HG03196 (cell line): ENCODE results near the gene DISC1.
"Not testable (repeated sequence)": the region's sequence is repeated elsewhere in the genome, so short reads cannot be mapped to it uniquely, and the experiment has no call there.

Experiments
- ATAC-seq: cut with Tn5 transposase; IDR thresholded peaks from one replicate; pipeline ENCODE4 v1.9.1; 2021; ENCODE audit not compliant: unreplicated experiment

The DISC1 gene

GRCh38 chr1:231872461-231872910 is 245.9 kb downstream of the DISC1 start:
- no peak for ATAC-seq

DNA sequence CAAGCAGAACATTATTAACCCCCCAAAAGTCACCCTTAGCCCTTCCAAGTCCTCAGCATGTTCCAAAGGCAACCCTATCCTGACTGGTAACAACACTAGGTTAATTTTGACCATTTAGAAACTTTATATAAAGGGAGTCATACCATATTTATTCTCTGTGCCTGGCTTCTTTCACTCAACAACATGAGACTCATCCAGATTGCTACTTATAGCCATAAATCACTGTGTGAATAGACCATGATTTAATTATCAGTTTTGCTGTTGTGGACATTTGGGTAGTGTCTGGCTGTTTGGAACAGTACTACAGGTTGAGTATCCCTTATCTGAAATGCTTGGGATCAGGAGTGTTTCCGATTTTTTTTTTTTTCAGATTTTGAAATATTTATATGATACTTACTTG is 252.1 kb downstream of the DISC1 start:
- no peak for ATAC-seq

GRCh38 chr1:231879296-231879695 is 252.7 kb downstream of the DISC1 start:
- no peak for ATAC-seq

GRCh38 chr1:231882333-231882732 is 255.7 kb downstream of the DISC1 start:
- ATAC-seq, result no peak

DNA sequence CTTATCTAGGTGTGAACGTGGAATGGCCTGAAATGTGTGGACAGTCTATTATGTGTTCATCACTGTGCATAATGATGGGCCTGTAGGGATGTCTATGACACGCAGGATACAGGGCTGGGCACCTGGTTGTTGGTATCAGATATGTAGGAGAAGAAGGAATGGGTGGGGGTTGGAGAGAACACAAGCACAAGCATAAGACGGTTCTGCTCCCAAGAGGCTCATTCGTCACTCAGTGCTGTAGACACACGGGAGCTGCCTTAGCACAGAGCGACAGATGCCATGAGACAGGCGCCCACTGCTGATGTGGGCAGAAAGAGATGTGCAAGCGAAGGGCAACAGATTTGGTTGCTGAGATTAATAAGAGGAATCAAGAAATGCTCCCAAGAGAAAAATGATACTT is 256.2 kb downstream of the DISC1 start:
- ATAC-seq, result no peak

GRCh38 chr1:231883382-231883781 is 256.8 kb downstream of the DISC1 start:
- no peak for ATAC-seq

DNA sequence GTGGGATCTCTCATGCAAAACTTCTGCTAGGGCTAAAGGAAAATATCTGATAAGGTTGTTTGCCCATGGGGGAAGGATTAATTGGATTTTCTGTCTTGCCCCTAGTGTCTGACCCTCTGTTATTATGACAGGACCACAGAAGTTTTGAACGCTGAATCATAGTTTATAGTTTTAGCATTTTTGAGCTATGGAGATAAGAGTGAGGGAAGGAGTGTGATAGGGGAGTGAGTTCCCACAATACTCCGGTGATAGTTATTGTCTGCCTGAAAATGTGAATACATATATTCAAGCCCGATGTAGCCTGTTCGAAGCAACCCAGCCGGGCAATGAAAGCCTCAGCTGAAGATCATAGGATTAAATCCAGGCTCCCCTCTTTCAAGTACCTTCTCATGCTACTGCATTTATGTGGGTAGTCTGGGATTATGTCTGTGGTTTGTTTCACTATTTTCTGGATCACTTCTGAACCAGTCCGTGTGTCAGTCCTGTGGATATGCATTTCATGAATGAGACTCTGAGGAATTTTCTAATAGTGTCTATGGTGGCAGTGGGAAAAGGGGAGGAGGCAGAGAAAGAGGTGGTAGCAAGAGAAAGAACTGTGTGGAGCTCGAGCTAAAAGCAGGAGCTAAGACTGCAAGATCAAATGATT is 258.7 kb downstream of the DISC1 start:
- no peak for ATAC-seq

DNA sequence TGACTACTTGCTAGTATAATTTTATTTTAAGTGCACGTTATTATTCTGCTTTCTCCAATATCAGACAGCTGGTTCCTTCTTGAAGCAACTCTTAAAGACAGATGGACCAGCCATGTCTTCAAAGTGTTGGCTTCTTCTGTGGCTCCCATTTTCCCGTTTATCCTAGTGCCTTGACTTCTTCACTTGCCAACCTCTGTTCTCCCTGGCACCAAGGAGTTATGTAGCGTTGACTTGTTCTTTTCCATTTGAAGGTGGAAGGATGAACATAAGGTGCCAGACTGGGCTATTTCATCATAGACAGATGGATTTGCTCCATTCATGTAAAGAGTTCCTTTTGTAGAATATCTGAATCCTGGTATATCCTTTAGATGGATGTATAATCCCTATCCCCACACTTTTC is 260.6 kb downstream of the DISC1 start:
- no peak for ATAC-seq

- no peak for ATAC-seq
Observed at GRCh38 chr1:231887866-231888265, 261.3 kb downstream of the DISC1 start.

DNA sequence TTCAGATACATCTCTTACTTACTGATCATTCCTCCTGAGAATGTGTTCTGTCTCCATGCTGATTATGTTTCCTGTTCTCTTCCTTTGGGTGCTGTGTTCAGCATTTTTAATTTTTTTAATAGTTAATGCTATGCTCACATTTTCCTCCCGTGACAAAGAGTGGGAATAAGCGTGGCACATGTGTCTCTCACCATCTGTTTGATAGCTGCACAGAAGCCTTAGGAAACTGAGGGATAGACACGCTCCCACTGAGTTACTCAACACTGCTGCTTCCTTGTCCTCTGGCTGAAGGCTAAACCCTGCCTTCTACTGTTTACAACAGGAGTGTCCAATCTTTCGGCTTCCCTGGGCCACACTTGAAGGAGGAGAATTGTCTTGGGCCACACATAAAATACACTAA is 264.2 kb downstream of the DISC1 start:
- no peak for ATAC-seq

- ATAC-seq, result no peak
Observed at GRCh38 chr1:231893400-231894102, 267.0 kb downstream of the DISC1 start.

DNA sequence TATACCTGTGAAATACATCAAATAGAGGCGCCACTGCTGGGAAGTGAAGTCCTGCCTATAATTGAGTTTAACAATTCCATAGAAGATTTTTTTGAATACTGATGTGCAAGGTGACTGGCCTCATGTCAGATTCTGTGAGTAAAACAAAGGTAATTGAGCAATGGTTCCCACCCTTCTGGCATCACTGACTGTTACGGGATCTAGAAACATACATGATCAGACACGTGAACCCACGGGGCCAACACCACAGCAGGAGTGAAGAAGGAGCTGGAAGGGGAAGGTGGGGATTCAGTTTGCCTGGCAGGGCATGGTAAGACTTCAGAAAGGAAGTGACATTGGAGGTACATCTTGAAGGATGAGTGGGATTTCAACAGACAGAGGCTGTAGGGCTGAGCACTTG is 270.2 kb downstream of the DISC1 start:
- ATAC-seq, result no peak

DNA sequence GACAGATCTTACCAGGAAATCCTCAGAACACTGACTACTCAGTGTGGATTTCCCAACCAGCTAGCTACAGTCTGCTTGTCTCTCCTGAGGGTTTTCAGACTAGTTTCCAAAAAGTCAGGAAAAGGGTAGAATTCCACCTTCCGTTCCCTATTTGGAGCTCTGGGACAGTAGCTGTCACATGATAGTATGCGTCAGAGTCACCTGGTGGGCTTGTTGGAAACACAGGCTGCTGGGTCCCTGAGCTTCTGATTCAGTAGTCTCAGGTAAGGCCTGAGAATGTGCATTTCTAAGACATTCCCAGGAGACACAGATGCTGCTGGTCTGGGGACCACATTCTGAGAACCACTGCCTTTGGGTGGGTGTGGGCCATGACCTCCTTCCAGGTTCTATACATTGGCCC is 272.5 kb downstream of the DISC1 start:
- ATAC-seq, result no peak

- ATAC-seq, result no peak
Observed at GRCh38 chr1:231899713-231900435, 273.3 kb downstream of the DISC1 start.

GRCh38 chr1:231903586-231904081 is 277.0 kb downstream of the DISC1 start:
- ATAC-seq, result no peak

DNA sequence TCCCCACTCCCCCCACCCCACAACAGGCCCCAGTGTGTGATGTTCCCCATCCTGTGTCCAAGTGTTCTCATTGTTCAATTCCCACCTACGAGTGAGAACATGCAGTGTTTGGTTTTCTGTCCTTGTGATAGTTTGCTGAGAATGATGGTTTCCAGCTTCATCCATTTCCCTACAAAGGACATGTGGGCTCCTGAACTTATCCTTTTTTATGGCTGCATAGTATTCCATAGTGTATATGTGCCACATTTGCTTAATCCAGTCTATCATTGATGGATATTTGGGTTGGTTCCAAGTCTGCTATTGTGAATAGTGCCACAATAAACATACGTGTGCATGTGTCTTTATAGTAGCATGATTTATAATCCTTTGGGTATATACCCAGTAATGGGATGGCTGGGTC is 280.7 kb downstream of the DISC1 start:
- ATAC-seq, result not testable (repeated sequence)

- no peak for ATAC-seq
Observed at GRCh38 chr1:231913493-231913892, 286.9 kb downstream of the DISC1 start.

DNA sequence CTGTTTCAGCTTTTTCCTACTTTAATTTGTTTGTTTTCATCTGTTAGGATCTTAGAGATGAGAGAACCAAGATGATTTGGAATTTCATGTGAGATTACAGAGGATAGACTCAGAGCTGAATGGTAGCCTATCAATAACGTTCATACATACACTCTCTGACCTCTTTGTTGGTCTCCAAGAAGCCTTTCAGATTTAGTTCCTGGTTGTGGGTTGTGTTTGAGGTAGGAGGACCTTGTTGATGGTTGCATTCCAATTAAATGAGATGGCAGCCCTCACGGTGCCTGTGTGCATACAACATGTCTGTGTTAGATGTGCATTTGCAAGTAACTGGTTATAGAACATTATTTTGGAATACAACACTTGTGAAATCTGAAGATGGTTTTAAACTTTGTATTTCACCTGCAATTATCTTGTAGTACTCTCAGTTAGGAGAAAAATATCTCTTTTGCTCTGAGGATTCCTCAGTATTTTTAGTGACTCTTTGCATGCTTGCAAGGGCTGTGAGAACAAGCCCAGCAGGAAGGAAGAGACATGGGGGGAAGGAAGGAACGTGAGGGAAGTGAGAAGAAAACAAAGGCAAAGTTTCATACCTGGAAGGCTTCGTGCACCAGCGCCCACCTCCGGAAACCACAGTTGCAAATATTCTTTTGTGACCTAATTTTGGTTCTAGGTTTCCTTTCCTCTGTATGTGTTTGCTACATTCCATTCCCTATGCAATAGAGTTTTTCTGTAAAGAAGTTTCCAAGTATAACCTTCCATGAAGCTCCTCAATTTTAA is 291.8 kb downstream of the DISC1 start:
- ATAC-seq, result no peak

DNA sequence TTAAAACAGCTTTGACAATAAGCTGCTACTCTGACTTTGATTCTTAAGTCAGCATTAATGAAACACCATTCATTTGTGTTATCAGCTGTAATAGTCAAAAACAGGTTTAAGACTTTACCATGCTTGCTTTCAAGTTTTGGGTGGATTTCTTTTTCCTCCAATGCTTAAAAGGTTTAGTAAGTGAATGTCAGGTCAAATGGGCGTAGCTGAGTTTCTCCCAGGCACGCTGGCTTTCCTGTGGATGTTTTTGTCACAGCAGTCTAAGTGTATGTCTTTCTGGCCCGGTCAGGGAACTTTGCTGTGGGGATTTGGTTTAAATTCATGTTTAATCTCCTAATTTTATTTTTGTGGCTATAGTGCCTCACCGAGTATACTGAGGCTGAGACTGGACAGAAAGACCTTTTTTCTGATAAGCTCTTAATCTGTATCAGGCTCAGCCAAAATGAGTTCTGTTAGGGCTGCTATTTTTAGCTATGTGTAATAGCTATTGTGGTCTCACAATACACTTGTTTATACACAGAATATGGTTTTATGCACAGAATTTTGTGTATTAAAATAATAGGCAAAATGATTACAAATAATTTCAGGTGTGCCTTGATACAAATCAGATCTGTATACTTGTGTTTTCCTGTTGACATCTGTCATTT is 292.8 kb downstream of the DISC1 start:
- no peak for ATAC-seq

DNA sequence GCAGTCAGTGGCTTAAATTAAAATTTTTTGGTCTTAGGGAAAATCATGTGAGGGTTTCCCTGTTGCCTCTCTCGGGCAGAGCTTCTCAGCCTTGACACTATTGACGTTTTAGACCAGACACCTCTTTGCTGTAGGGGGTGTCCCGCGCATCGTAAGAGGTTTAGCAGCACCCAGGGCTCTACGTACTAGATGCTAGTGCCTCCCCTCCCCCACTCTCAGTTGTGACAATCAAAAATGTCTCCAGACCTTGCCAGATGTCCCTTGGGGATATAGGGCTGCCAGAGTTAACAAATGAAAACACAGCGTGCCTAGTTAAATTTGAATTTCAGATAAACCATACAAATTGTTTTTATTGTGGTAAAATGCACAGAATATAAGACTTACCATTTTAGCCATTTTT is 293.3 kb downstream of the DISC1 start:
- no peak for ATAC-seq
